ENCODE results near the gene HOXC10. TPM values are rescaled to one million over a fixed set of nuclear protein-coding genes. Genes with fewer than 3 reads are reported as not detected.

Gene HOXC10
- total and polyA plus RNA-seq, 7 donors = not detected

- Histone ChIP-seq H3K9me3 (no peaks in the 10 kb centered on the region), H3K4me3 (no peak overlapping the region), H3K27me3 (peaks cover 77 to 100% (median 98%) of the 10 kb centered on the region in 3 donors), H3K4me1 (peaks cover 0 to 25% (median 20%) of the 10 kb centered on the region in 4 donors), H3K27ac (no peak overlapping the region), H3K36me3 (no peaks in the 10 kb centered on the region)
- TF ChIP-seq POLR2A (IDR thresholded peaks at IDR 0.05) = no peak
- intact Hi-C loops (cut with DNase I) = no loop called here
- WGBS, 2 donors = 11% methylated on average over 5 of the region's 5 CpGs
- DNase-seq = no peak
Observed at GRCh38 chr12:53941750-53942149, 43.2 kb upstream of the HOXC10 start.

GRCh38 chr12:53942467-53942997 lies 42.4 kb upstream of the HOXC10 start:
- Histone ChIP-seq H3K27me3 (peaks cover 69 to 100% (median 98%) of the 10 kb centered on the region in 3 donors), H3K9me3 (no peaks in the 10 kb centered on the region), H3K27ac (no peak overlapping the region), H3K36me3 (no peaks in the 10 kb centered on the region), H3K4me3 (no peak overlapping the region), H3K4me1 (peaks cover 0 to 25% (median 20%) of the 10 kb centered on the region in 4 donors)
- no peak for DNase-seq
- intact Hi-C loops (cut with DNase I) = no loop called here
- TF ChIP-seq EP300 (IDR thresholded peaks at IDR 0.05) (no peak), POLR2A (IDR thresholded peaks at IDR 0.05) (no peak), POLR2AphosphoS5 (IDR thresholded peaks at IDR 0.05) (no peak), CTCF (IDR thresholded peaks at IDR 0.05) (no peak)
- WGBS, 2 donors = 11 to 15% methylated on average over 2 of the region's 2 CpGs

GRCh38 chr12:53944209-53944608 lies 40.7 kb upstream of the HOXC10 start:
- no peak overlapping the region for H3K4me3 ChIP-seq
- TF ChIP-seq EP300 (IDR thresholded peaks at IDR 0.05) (no peak), POLR2A (IDR thresholded peaks at IDR 0.05) (no peak), CTCF (IDR thresholded peaks at IDR 0.05) (no peak), POLR2AphosphoS5 (IDR thresholded peaks at IDR 0.05) (no peak)
- no peak for DNase-seq
- H3K4me1 ChIP-seq = peaks cover 0 to 11% (median 7%) of the 10 kb centered on the region in 4 donors
- H3K9me3 ChIP-seq = no peaks in the 10 kb centered on the region
- H3K36me3 ChIP-seq = no peaks in the 10 kb centered on the region
- H3K27me3 ChIP-seq = peaks cover 59 to 100% (median 97%) of the 10 kb centered on the region in 3 donors
- no peak overlapping the region for H3K27ac ChIP-seq
- 12 to 19% methylated on average over 4 of the region's 4 CpGs for WGBS, 2 donors
- intact Hi-C loops (cut with DNase I) = no loop called here

- peaks cover 59 to 100% (median 97%) of the 10 kb centered on the region in 3 donors for H3K27me3 ChIP-seq
- intact Hi-C loops (cut with DNase I) = no loop called here
- no peak for DNase-seq
- no peak overlapping the region for H3K4me3 ChIP-seq
- H3K27ac ChIP-seq = no peak overlapping the region
- H3K9me3 ChIP-seq = no peaks in the 10 kb centered on the region
- peaks cover 0 to 7% (median 0%) of the 10 kb centered on the region in 4 donors for H3K4me1 ChIP-seq
- TF ChIP-seq EP300 (IDR thresholded peaks at IDR 0.05) = no peak
- TF ChIP-seq POLR2A (IDR thresholded peaks at IDR 0.05) = no peak
- TF ChIP-seq CTCF (IDR thresholded peaks at IDR 0.05) = no peak
- no peak for TF ChIP-seq POLR2AphosphoS5 (IDR thresholded peaks at IDR 0.05)
- H3K36me3 ChIP-seq = no peaks in the 10 kb centered on the region
- WGBS, 2 donors = 7 to 14% methylated on average over 51 of the region's 51 CpGs
Observed at GRCh38 chr12:53944907-53945847, 39.8 kb upstream of the HOXC10 start.

GRCh38 chr12:53947743-53948142 lies 37.2 kb upstream of the HOXC10 start:
- Histone ChIP-seq H3K27ac (no peak overlapping the region), H3K36me3 (no peaks in the 10 kb centered on the region), H3K4me1 (peaks cover 0 to 19% (median 12%) of the 10 kb centered on the region in 4 donors), H3K4me3 (no peak overlapping the region), H3K9me3 (no peaks in the 10 kb centered on the region), H3K27me3 (peaks cover 68 to 100% (median 99%) of the 10 kb centered on the region in 3 donors)
- intact Hi-C loops (cut with DNase I) = no loop called here
- DNase-seq = no peak
- no peak for TF ChIP-seq POLR2A (IDR thresholded peaks at IDR 0.05)
- TF ChIP-seq CTCF (IDR thresholded peaks at IDR 0.05) = no peak
- no peak for TF ChIP-seq EP300 (IDR thresholded peaks at IDR 0.05)
- TF ChIP-seq POLR2AphosphoS5 (IDR thresholded peaks at IDR 0.05) = no peak
